Measurements from ENCODE around the gene HSD11B1. TPM values are rescaled to one million over a fixed set of nuclear protein-coding genes. Genes with fewer than 3 reads are reported as not detected.
A peak's percentile ranks its signal among the peaks of the same experiment; 100 is the strongest.

The HSD11B1 gene
- polyA plus RNA-seq, 3 donors = not detected

DNA sequence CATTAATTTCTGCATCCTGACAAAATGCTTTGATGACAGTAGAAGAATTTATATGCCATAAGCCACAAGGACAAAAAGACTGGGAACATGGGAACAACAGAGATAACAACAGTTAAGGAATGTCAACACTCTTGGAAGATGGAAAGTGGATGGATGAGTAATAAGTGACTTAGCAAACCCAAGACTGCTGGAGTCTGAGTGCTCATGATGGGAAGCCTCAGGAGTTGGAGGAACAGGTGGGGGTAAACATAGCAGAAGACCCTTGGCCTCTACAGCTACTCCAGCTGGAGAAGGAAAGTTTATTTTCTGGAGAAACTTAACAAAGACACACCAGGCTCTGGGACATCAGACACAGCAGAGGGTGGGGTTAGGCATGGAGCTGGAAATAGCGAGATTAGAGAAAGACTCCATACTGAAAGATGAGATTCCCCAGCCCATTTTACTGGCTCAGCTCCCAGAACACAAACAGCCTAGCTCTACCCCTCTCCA lies 15.9 kb upstream of the HSD11B1 start:
- WGBS (ENCODE audit: insufficient coverage) = no CpG with 5 or more reads among the region's 1 CpG
- peaks cover 15 to 24% of the 10 kb centered on the region in 2 donors for H3K27me3 ChIP-seq (ENCODE audit: control insufficient read depth in 2 of 2, insufficient read depth in 2 of 2, low read length in 2 of 2)

DNA sequence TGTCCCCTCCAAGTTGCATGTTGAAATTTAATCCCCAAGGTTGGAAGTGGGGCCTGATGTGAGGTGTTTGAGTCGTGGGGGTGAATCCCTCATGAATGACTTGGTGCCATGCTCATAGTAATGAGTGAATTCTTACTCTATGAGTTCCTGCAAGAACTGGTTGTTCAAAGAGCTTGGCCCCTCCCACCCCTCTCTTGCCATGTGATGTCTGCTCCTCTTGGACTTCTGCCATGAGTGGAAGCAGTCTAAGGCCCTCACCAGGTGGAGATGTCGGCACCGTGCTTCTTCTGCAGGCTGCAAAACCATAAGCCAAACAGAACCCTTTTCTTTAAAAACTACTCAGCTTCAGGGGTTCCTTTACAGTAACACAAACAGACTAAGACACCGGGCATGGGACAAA lies 15.2 kb upstream of the HSD11B1 start:
- H3K27me3 Mint-ChIP-seq (ENCODE audit: low read depth in 3 of 3) = peaks cover 9 to 41% (median 27%) of the 10 kb centered on the region in 3 donors
- TF ChIP-seq, protein P1, sequence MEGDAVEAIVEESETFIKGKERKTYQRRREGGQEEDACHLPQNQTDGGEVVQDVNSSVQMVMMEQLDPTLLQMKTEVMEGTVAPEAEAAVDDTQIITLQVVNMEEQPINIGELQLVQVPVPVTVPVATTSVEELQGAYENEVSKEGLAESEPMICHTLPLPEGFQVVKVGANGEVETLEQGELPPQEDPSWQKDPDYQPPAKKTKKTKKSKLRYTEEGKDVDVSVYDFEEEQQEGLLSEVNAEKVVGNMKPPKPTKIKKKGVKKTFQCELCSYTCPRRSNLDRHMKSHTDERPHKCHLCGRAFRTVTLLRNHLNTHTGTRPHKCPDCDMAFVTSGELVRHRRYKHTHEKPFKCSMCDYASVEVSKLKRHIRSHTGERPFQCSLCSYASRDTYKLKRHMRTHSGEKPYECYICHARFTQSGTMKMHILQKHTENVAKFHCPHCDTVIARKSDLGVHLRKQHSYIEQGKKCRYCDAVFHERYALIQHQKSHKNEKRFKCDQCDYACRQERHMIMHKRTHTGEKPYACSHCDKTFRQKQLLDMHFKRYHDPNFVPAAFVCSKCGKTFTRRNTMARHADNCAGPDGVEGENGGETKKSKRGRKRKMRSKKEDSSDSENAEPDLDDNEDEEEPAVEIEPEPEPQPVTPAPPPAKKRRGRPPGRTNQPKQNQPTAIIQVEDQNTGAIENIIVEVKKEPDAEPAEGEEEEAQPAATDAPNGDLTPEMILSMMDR (IDR thresholded peaks at IDR 0.05) = no peak
- H3K4me1 Mint-ChIP-seq = peaks cover 21% of the 10 kb centered on the region
- Histone ChIP-seq H3K79me2 (ENCODE audit: insufficient read depth, low read length) (no peaks in the 10 kb centered on the region), H3K36me3 (replicated peaks in 1 of 2; ENCODE audit: control insufficient read depth in 1 of 2, insufficient read depth in 2 of 2, low read length in 2 of 2) (no peaks in the 10 kb centered on the region), H3K9me3 (replicated peaks in 1 of 2; ENCODE audit: control insufficient read depth in 1 of 2, insufficient read depth in 1 of 2, low read length in 2 of 2) (no peaks in the 10 kb centered on the region), H4K20me1 (ENCODE audit: insufficient read depth, low read length) (no peaks in the 10 kb centered on the region), H3K4me3 (replicated peaks in 1 of 3; ENCODE audit: low read depth in 2 of 3, low read length in 3 of 3) (no peak overlapping the region), H3K9ac (ENCODE audit: insufficient read depth, low read length, poor library complexity, severe bottlenecking) (no peak overlapping the region), H2AFZ (ENCODE audit: insufficient read depth, low read depth, low read length, poor library complexity, severe bottlenecking) (no peak overlapping the region), H3K27ac (ENCODE audit: low read depth in 1 of 2, low read length in 2 of 2) (no peak overlapping the region), H3K27me3 (ENCODE audit: control insufficient read depth in 2 of 2, insufficient read depth in 2 of 2, low read length in 2 of 2) (peaks cover 9 to 19% of the 10 kb centered on the region in 2 donors), H3K4me1 (ENCODE audit: control insufficient read depth in 1 of 2, insufficient read depth in 2 of 2, low read length in 2 of 2) (peaks cover 10 to 15% of the 10 kb centered on the region in 2 donors), H3K4me2 (replicated peaks; ENCODE audit: extremely low read depth, low read length, poor library complexity, severe bottlenecking) (no peak overlapping the region)
- intact Hi-C loops (cut with micrococcal nuclease) = no loop called here
- H3K36me3 Mint-ChIP-seq = no peaks in the 10 kb centered on the region
- H3K27ac Mint-ChIP-seq = no peak overlapping the region
- H3K9me3 Mint-ChIP-seq = no peaks in the 10 kb centered on the region
- 56% methylated on average over 2 of the region's 4 CpGs for WGBS (ENCODE audit: insufficient coverage)
- peak in 1 of 3 donors; percentile 18 for DNase-seq
- no peak overlapping the region for H3K4me3 Mint-ChIP-seq

More for the DNA sequence above, 15.9 kb upstream of the HSD11B1 start:
- intact Hi-C loops (cut with micrococcal nuclease) = no loop called here
- H3K36me3 ChIP-seq (replicated peaks in 1 of 2; ENCODE audit: control insufficient read depth in 1 of 2, insufficient read depth in 2 of 2, low read length in 2 of 2) = no peaks in the 10 kb centered on the region
- H3K4me2 ChIP-seq (replicated peaks; ENCODE audit: extremely low read depth, low read length, poor library complexity, severe bottlenecking) = no peak overlapping the region
- peaks cover 10 to 15% of the 10 kb centered on the region in 2 donors for H3K4me1 ChIP-seq (ENCODE audit: control insufficient read depth in 1 of 2, insufficient read depth in 2 of 2, low read length in 2 of 2)
- DNase-seq = no peak
- no peak overlapping the region for H3K9ac ChIP-seq (ENCODE audit: insufficient read depth, low read length, poor library complexity, severe bottlenecking)
- Mint-ChIP-seq H3K9me3 (no peaks in the 10 kb centered on the region), H3K4me1 (peaks cover 21% of the 10 kb centered on the region), H3K27me3 (ENCODE audit: low read depth in 3 of 3) (peaks cover 9 to 39% (median 27%) of the 10 kb centered on the region in 3 donors), H3K4me3 (no peak overlapping the region), H3K27ac (no peak overlapping the region), H3K36me3 (no peaks in the 10 kb centered on the region)
- H3K27ac ChIP-seq (ENCODE audit: low read depth in 1 of 2, low read length in 2 of 2) = no peak overlapping the region
- H3K79me2 ChIP-seq (ENCODE audit: insufficient read depth, low read length) = no peaks in the 10 kb centered on the region
- TF ChIP-seq, protein P1 (IDR thresholded peaks at IDR 0.05) = no peak
- H3K9me3 ChIP-seq (replicated peaks in 1 of 2; ENCODE audit: control insufficient read depth in 1 of 2, insufficient read depth in 1 of 2, low read length in 2 of 2) = no peaks in the 10 kb centered on the region
- H3K4me3 ChIP-seq (replicated peaks in 1 of 3; ENCODE audit: low read depth in 2 of 3, low read length in 3 of 3) = no peak overlapping the region
- no peaks in the 10 kb centered on the region for H4K20me1 ChIP-seq (ENCODE audit: insufficient read depth, low read length)
- no peak overlapping the region for H2AFZ ChIP-seq (ENCODE audit: insufficient read depth, low read depth, low read length, poor library complexity, severe bottlenecking)

All from CD14-positive monocyte (primary cell).